GM18861 (cell line): ENCODE results near the gene CCDC15.
"Not testable (repeated sequence)": the region's sequence is repeated elsewhere in the genome, so short reads cannot be mapped to it uniquely, and the experiment has no call there.

Experiments used
- ATAC-seq: cut with Tn5 transposase; IDR thresholded peaks from one replicate; pipeline ENCODE4 v1.9.1; 2021; ENCODE audit not compliant: unreplicated experiment

The CCDC15 gene

GRCh38 chr11:124942466-124943253 lies 11.3 kb upstream of the CCDC15 start:
- no peak for ATAC-seq

GRCh38 chr11:124943254-124943616 lies 10.8 kb upstream of the CCDC15 start:
- ATAC-seq = no peak

GRCh38 chr11:124943741-124944140 lies 10.3 kb upstream of the CCDC15 start:
- no peak for ATAC-seq

- ATAC-seq = no peak
Observed at GRCh38 chr11:124944565-124944964, 9.4 kb upstream of the CCDC15 start.

GRCh38 chr11:124945826-124946225 lies 8.2 kb upstream of the CCDC15 start:
- no peak for ATAC-seq

- no peak for ATAC-seq
Observed at GRCh38 chr11:124946735-124947141, 7.3 kb upstream of the CCDC15 start.

- no peak for ATAC-seq
Observed at GRCh38 chr11:124950601-124951330, 3.2 kb upstream of the CCDC15 start.

GRCh38 chr11:124951341-124951740 lies 2.7 kb upstream of the CCDC15 start:
- no peak for ATAC-seq

GRCh38 chr11:124954590-124954955 lies 571 bp downstream of the CCDC15 start:
- ATAC-seq = no peak

- no peak for ATAC-seq
Observed at GRCh38 chr11:124955035-124955434, 1.0 kb downstream of the CCDC15 start.

- peak; percentile 99 for ATAC-seq
Observed at GRCh38 chr11:124961972-124962609, 8.1 kb downstream of the CCDC15 start.

- not testable (repeated sequence) for ATAC-seq
Observed at GRCh38 chr11:124968197-124968596, 14.2 kb downstream of the CCDC15 start.

GRCh38 chr11:124970925-124971324 lies 16.9 kb downstream of the CCDC15 start:
- ATAC-seq = no peak

- ATAC-seq = no peak
Observed at GRCh38 chr11:124971810-124972209, 17.8 kb downstream of the CCDC15 start.

GRCh38 chr11:124976531-124976930 lies 22.5 kb downstream of the CCDC15 start:
- no peak for ATAC-seq

GRCh38 chr11:124977006-124977405 lies 23.0 kb downstream of the CCDC15 start:
- no peak for ATAC-seq

GRCh38 chr11:124978316-124978715 lies 24.3 kb downstream of the CCDC15 start:
- no peak for ATAC-seq

- ATAC-seq = no peak
Observed at GRCh38 chr11:124982043-124982442, 28.0 kb downstream of the CCDC15 start.

- ATAC-seq = no peak
Observed at GRCh38 chr11:124983674-124984511, 29.9 kb downstream of the CCDC15 start.

- ATAC-seq = no peak
Observed at GRCh38 chr11:124984512-124984854, 30.5 kb downstream of the CCDC15 start.

GRCh38 chr11:124987096-124987495 lies 33.1 kb downstream of the CCDC15 start:
- ATAC-seq = no peak
